GM18519 (cell line): ENCODE results near the gene IQCM.
"Not testable (repeated sequence)": the region's sequence is repeated elsewhere in the genome, so short reads cannot be mapped to it uniquely, and the experiment has no call there.

Experiments used
- ATAC-seq: cut with Tn5 transposase; IDR thresholded peaks from one replicate; pipeline ENCODE4 v1.9.1; 2021; ENCODE audit warnings: mild to moderate bottlenecking, moderate library complexity; ENCODE audit not compliant: unreplicated experiment, low FRiP score

The IQCM gene

GRCh38 chr4:149493492-149493891 lies 322.2 kb downstream of the IQCM start:
- ATAC-seq, result no peak

- ATAC-seq, result no peak
Measured at GRCh38 chr4:149489321-149489720, 326.3 kb downstream of the IQCM start.

GRCh38 chr4:149486861-149487260 lies 328.8 kb downstream of the IQCM start:
- no peak for ATAC-seq

- not testable (repeated sequence) for ATAC-seq
Measured at GRCh38 chr4:149468669-149469068, 347.0 kb downstream of the IQCM start.

GRCh38 chr4:149466446-149466845 lies 349.2 kb downstream of the IQCM start:
- no peak for ATAC-seq

- ATAC-seq, result no peak
Measured at GRCh38 chr4:149465955-149466354, 349.7 kb downstream of the IQCM start.

- ATAC-seq, result no peak
Measured at GRCh38 chr4:149443537-149443936, 372.1 kb downstream of the IQCM start.

- ATAC-seq, result no peak
Measured at GRCh38 chr4:149441338-149441737, 374.3 kb downstream of the IQCM start.

GRCh38 chr4:149426461-149426860 lies 389.2 kb downstream of the IQCM start:
- no peak for ATAC-seq

- ATAC-seq, result no peak
Measured at GRCh38 chr4:149409555-149409962, 406.1 kb downstream of the IQCM start.

- ATAC-seq, result no peak
Measured at GRCh38 chr4:149409146-149409545, 406.5 kb downstream of the IQCM start.

- no peak for ATAC-seq
Measured at GRCh38 chr4:149404143-149404542, 411.5 kb downstream of the IQCM start.

GRCh38 chr4:149403081-149403480 lies 412.6 kb downstream of the IQCM start:
- ATAC-seq, result no peak

- ATAC-seq, result no peak
Measured at GRCh38 chr4:149398993-149399392, 416.6 kb downstream of the IQCM start.

GRCh38 chr4:149370785-149371420 lies 444.7 kb downstream of the IQCM start:
- peak; percentile 83 for ATAC-seq

GRCh38 chr4:149370002-149370401 lies 445.6 kb downstream of the IQCM start:
- ATAC-seq, result no peak

GRCh38 chr4:149353241-149353640 lies 462.4 kb downstream of the IQCM start:
- ATAC-seq, result no peak

- ATAC-seq, result no peak
Measured at GRCh38 chr4:149349541-149349940, 466.1 kb downstream of the IQCM start.

GRCh38 chr4:149347139-149347538 lies 468.5 kb downstream of the IQCM start:
- no peak for ATAC-seq

GRCh38 chr4:149345424-149345823 lies 470.2 kb downstream of the IQCM start:
- ATAC-seq, result no peak

- no peak for ATAC-seq
Measured at GRCh38 chr4:149344436-149344835, 471.2 kb downstream of the IQCM start.

GRCh38 chr4:149343614-149344013 lies 472.0 kb downstream of the IQCM start:
- ATAC-seq, result no peak

GRCh38 chr4:149341117-149341516 lies 474.5 kb downstream of the IQCM start:
- not testable (repeated sequence) for ATAC-seq
